SK-N-SH (cell line): ENCODE results near the gene SOCS3. TPM values are rescaled to one million over a fixed set of nuclear protein-coding genes. Genes with fewer than 3 reads are reported as not detected.

Experiments
- CTCF ChIA-PET: fragments of 300-600, 350-600 bp; formaldehyde crosslinking; extraction: SDS; loops from one replicate; lab custom pipeline; 2021; lab: Yijun Ruan, JAX
- POLR2A ChIA-PET: fragments of 350-600 bp; sonication (Branson Sonifier 250); formaldehyde crosslinking; extraction: SDS; loops from one replicate; lab custom pipeline; 2020; ENCODE audit warnings: antibody characterized with exemption, inconsistent platforms; lab: Yijun Ruan, JAX
- DNase-seq: peaks from one replicate; pipeline ENCODE4 v3.0.0; 2012
- H2AFZ ChIP-seq: fragments of 200-600 bp; sonication (generic); 2 replicates; pipeline ENCODE4 v1.8.1; 2016; ENCODE audit warnings: antibody characterized with exemption, mild to moderate bottlenecking, low read depth
- H3F3A ChIP-seq: fragments of 200-600 bp; sonication (generic); replicated peaks from 2 replicates; pipeline ENCODE3; 2016; ENCODE audit warnings: antibody characterized with exemption, mild to moderate bottlenecking; ENCODE audit not compliant: insufficient read depth
- H3K27ac ChIP-seq, 2 experiments: fragments of 200-500 bp in 1 of 2; fragments of 200-600 bp in 1 of 2; sonication (Bioruptor generic) in 1 of 2; sonication (generic), shearing (Covaris generic) in 1 of 2; 2 replicates each; pipeline versions ENCODE4 v1.5.1 to v1.6.1; 2014 to 2016; ENCODE audit warnings: low read depth in 2 of 2, inconsistent platforms in 1 of 2, low read length in 1 of 2, mild to moderate bottlenecking in 1 of 2, mixed read lengths in 1 of 2
- H3K27me3 ChIP-seq: fragments of 200-600 bp; sonication (generic), shearing (Covaris generic); 2 replicates; pipeline ENCODE4 v1.6.1; 2016; ENCODE audit warnings: mixed run types; ENCODE audit not compliant: insufficient read depth
- H3K36me3 ChIP-seq, 2 experiments: fragments of 200-500 bp in 1 of 2; fragments of 200-600 bp in 1 of 2; sonication (Bioruptor generic) in 1 of 2; sonication (generic) in 1 of 2; replicated peaks in 1 of 2; 2 replicates each; pipeline versions ENCODE3 to v1.5.1; 2014 to 2016; ENCODE audit warnings: low read length in 1 of 2, mild to moderate bottlenecking in 1 of 2; ENCODE audit not compliant: insufficient read depth in 2 of 2, control insufficient read depth in 1 of 2
- H3K4me1 ChIP-seq, 2 experiments: fragments of 200-500 bp in 1 of 2; fragments of 200-600 bp in 1 of 2; sonication (Bioruptor generic) in 1 of 2; sonication (generic), shearing (Covaris generic) in 1 of 2; 2 replicates each; pipeline versions ENCODE4 v1.5.1 to v1.6.1; 2014 to 2016; ENCODE audit warnings: low read depth in 1 of 2, low read length in 1 of 2, mixed run types in 1 of 2; ENCODE audit not compliant: insufficient read depth in 2 of 2, control insufficient read depth in 1 of 2
- H3K4me2 ChIP-seq: fragments of 200-600 bp; sonication (generic), shearing (Covaris generic); 2 replicates; pipeline ENCODE4 v1.6.1; 2017; ENCODE audit warnings: mixed run types
- H3K4me3 ChIP-seq, 2 experiments: fragments of 200-500 bp in 1 of 2; fragments of 200-600 bp in 1 of 2; sonication (Bioruptor generic) in 1 of 2; sonication (generic), shearing (Covaris generic) in 1 of 2; 2 replicates each; pipeline versions ENCODE4 v1.5.1 to v1.8.1; 2014 to 2016; ENCODE audit warnings: low read depth in 2 of 2, inconsistent platforms in 1 of 2, low read length in 1 of 2, mild to moderate bottlenecking in 1 of 2, mixed read lengths in 1 of 2, moderate library complexity in 1 of 2
- H3K79me2 ChIP-seq: fragments of 200-600 bp; sonication (generic); 2 replicates; pipeline ENCODE4 v1.8.1; 2017; ENCODE audit warnings: mild to moderate bottlenecking; ENCODE audit not compliant: insufficient read depth
- H3K9ac ChIP-seq: fragments of 200-600 bp; sonication (generic); 2 replicates; pipeline ENCODE4 v1.6.1; 2017; ENCODE audit warnings: mixed run types
- H3K9me2 ChIP-seq: fragments of 200-600 bp; sonication (generic); 2 replicates; pipeline ENCODE4 v1.6.1; 2017; ENCODE audit warnings: mixed run types
- H3K9me3 ChIP-seq: fragments of 200-600 bp; sonication (generic); 2 replicates; pipeline ENCODE4 v1.6.1; 2017; ENCODE audit warnings: mixed run types, mild to moderate bottlenecking, moderate library complexity
- H4K20me1 ChIP-seq: fragments of 200-600 bp; sonication (generic); 2 replicates; pipeline ENCODE4 v1.6.1; 2017; ENCODE audit warnings: mild to moderate bottlenecking, mixed run types; ENCODE audit not compliant: insufficient read depth
- CHD2 ChIP-seq: fragments of 150-350 bp; IDR thresholded peaks from 2 replicates; pipeline ENCODE4 v1.6.1; 2018; ENCODE audit warnings: low read length; ENCODE audit not compliant: partially characterized antibody
- ELF1 ChIP-seq: IDR thresholded peaks from 2 replicates; pipeline ENCODE4 v1.4.0; 2012
- EP300 ChIP-seq, 2 experiments: IDR thresholded peaks; 2 replicates each; pipeline versions ENCODE4 v1.4.0 to v1.6.1; 2012; ENCODE audit warnings: borderline replicate concordance in 1 of 2, low read depth in 1 of 2, low read length in 1 of 2
- EZH2phosphoT487 ChIP-seq: fragments of 200-600 bp; sonication (generic); IDR thresholded peaks from 2 replicates; pipeline ENCODE4 v1.6.1; 2017; ENCODE audit warnings: low read depth, mixed run types, mild to moderate bottlenecking, antibody characterized with exemption, moderate library complexity, borderline replicate concordance
- FOXM1 ChIP-seq: IDR thresholded peaks from 2 replicates; pipeline ENCODE4 v1.4.0; 2012; ENCODE audit warnings: low read depth, mild to moderate bottlenecking
- GABPA ChIP-seq: IDR thresholded peaks from 2 replicates; pipeline ENCODE4 v1.4.0; 2012; ENCODE audit warnings: low read depth, mild to moderate bottlenecking
- GATA2 ChIP-seq: sonication (generic); formaldehyde crosslinking; IDR thresholded peaks from 2 replicates; pipeline ENCODE4 v1.5.0; 2020; ENCODE audit warnings: mild to moderate bottlenecking, missing genetic modification reagents
- JUND ChIP-seq: IDR thresholded peaks from 2 replicates; pipeline ENCODE4 v1.4.0; 2012
- MEF2A ChIP-seq: IDR thresholded peaks from 2 replicates; pipeline ENCODE4 v1.4.0; 2012; ENCODE audit warnings: low read depth, borderline replicate concordance
- NFIC ChIP-seq: IDR thresholded peaks from 2 replicates; pipeline ENCODE4 v1.4.0; 2012; ENCODE audit warnings: borderline replicate concordance
- NRF1 ChIP-seq: IDR thresholded peaks from 2 replicates; pipeline ENCODE4 v1.6.1; 2012; ENCODE audit warnings: low read depth, mild to moderate bottlenecking, low read length
- POLR2AphosphoS5 ChIP-seq: IDR thresholded peaks from 2 replicates; pipeline ENCODE4 v1.6.1; 2012; ENCODE audit warnings: low read depth, low read length
- RAD21 ChIP-seq: IDR thresholded peaks from 2 replicates; pipeline ENCODE4 v1.6.1; 2012; ENCODE audit warnings: mild to moderate bottlenecking, low read length
- RCOR1 ChIP-seq: fragments of 150-350 bp; IDR thresholded peaks from 2 replicates; pipeline ENCODE4 v1.6.1; 2017; ENCODE audit warnings: antibody characterized with exemption, low read length
- RFX5 ChIP-seq: IDR thresholded peaks from 2 replicates; pipeline ENCODE4 v1.6.1; 2012; ENCODE audit warnings: mild to moderate bottlenecking, improper control_type of control experiment, low read length
- RXRA ChIP-seq: IDR thresholded peaks from 2 replicates; pipeline ENCODE4 v1.4.0; 2012; ENCODE audit warnings: low read depth, mild to moderate bottlenecking, borderline replicate concordance
- SMC3 ChIP-seq: IDR thresholded peaks from 2 replicates; pipeline ENCODE4 v1.6.1; 2012; ENCODE audit warnings: low read depth, low read length, improper control_type of control experiment
- TCF12 ChIP-seq: IDR thresholded peaks from 2 replicates; pipeline ENCODE4 v1.4.0; 2012
- TEAD4 ChIP-seq: IDR thresholded peaks from 2 replicates; pipeline ENCODE4 v1.4.0; 2012; ENCODE audit warnings: mild to moderate bottlenecking, borderline replicate concordance; ENCODE audit not compliant: insufficient read depth
- YY1 ChIP-seq: IDR thresholded peaks from 2 replicates; pipeline ENCODE4 v1.4.0; 2012; ENCODE audit warnings: low read depth, mild to moderate bottlenecking
- WGBS: methylation state at CpG from one replicate; pipeline ENCODE4 v1.1.6; 2017; ENCODE audit warnings: low lambda C conversion rate; 5-methylcytosine and 5-hydroxymethylcytosine counted together
- polyA plus RNA-seq, 3 experiments: library from polyadenylated mRNA; depleted of rRNA; stranded (reverse); fragments of >200 nt; gene quantifications; 2 replicates each; pipeline ENCODE4 v1.2.3, GENCODE V29; 2012
- TF ChIP-seq, protein P1 (sequence below): IDR thresholded peaks from 2 replicates; pipeline ENCODE4 v1.4.0; 2012; ENCODE audit warnings: low read depth
- TF ChIP-seq, protein P2 (sequence below): fragments of 150-350 bp; IDR thresholded peaks from 2 replicates; pipeline ENCODE4 v1.6.1; 2016; ENCODE audit warnings: mild to moderate bottlenecking, low read depth, low read length
- TF ChIP-seq, protein P3 (sequence below): IDR thresholded peaks from 2 replicates; pipeline ENCODE4 v1.6.1; 2012; ENCODE audit warnings: mild to moderate bottlenecking, low read depth, low read length, moderate library complexity
- TF ChIP-seq, protein P4 (sequence below): IDR thresholded peaks from 2 replicates; pipeline ENCODE4 v1.4.0; 2012; ENCODE audit warnings: low read depth, borderline replicate concordance
- TF ChIP-seq, protein P5 (sequence below): IDR thresholded peaks from 2 replicates; pipeline ENCODE4; 2012

SOCS3 gene
- polyA plus RNA-seq, 1 of the 3 experiments (the other 2 are of a cell fraction): 24.9 TPM

- POLR2A ChIA-PET: no interaction called here
- TF ChIP-seq POLR2AphosphoS5: peak; percentile 56; the same call in 1 of the 2 replicates
- no peak for TF ChIP-seq ELF1
- no peak for TF ChIP-seq CHD2
- TF ChIP-seq TEAD4: 0 out of 2 replicates have a peak, but pooled peaks have one; percentile 29
- TF ChIP-seq GABPA: no peak
- no peak for TF ChIP-seq FOXM1
- TF ChIP-seq SMC3: no peak
- TF ChIP-seq NRF1: no peak
- TF ChIP-seq GATA2 (CRISPR knock-in tag): no peak
- TF ChIP-seq MEF2A: peak; percentile 70; the same call in 1 of the 2 replicates
- TF ChIP-seq, protein P1, sequence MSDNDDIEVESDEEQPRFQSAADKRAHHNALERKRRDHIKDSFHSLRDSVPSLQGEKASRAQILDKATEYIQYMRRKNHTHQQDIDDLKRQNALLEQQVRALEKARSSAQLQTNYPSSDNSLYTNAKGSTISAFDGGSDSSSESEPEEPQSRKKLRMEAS: no peak; the same call in 1 of the 2 replicates
- TF ChIP-seq JUND: peak; percentile 72; the same call in 1 of the 2 replicates
- peak in 1 of 2 experiments; percentile 74; a peak in 1 of 4 replicates for TF ChIP-seq EP300 (IDR thresholded peaks at IDR 0.05; ENCODE audit: borderline replicate concordance in 1 of 2, low read depth in 1 of 2, low read length in 1 of 2)
- no peak for TF ChIP-seq NFIC
- TF ChIP-seq, protein P2, sequence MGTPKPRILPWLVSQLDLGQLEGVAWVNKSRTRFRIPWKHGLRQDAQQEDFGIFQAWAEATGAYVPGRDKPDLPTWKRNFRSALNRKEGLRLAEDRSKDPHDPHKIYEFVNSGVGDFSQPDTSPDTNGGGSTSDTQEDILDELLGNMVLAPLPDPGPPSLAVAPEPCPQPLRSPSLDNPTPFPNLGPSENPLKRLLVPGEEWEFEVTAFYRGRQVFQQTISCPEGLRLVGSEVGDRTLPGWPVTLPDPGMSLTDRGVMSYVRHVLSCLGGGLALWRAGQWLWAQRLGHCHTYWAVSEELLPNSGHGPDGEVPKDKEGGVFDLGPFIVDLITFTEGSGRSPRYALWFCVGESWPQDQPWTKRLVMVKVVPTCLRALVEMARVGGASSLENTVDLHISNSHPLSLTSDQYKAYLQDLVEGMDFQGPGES: no peak
- TF ChIP-seq RAD21: no peak
- TF ChIP-seq, protein P3, sequence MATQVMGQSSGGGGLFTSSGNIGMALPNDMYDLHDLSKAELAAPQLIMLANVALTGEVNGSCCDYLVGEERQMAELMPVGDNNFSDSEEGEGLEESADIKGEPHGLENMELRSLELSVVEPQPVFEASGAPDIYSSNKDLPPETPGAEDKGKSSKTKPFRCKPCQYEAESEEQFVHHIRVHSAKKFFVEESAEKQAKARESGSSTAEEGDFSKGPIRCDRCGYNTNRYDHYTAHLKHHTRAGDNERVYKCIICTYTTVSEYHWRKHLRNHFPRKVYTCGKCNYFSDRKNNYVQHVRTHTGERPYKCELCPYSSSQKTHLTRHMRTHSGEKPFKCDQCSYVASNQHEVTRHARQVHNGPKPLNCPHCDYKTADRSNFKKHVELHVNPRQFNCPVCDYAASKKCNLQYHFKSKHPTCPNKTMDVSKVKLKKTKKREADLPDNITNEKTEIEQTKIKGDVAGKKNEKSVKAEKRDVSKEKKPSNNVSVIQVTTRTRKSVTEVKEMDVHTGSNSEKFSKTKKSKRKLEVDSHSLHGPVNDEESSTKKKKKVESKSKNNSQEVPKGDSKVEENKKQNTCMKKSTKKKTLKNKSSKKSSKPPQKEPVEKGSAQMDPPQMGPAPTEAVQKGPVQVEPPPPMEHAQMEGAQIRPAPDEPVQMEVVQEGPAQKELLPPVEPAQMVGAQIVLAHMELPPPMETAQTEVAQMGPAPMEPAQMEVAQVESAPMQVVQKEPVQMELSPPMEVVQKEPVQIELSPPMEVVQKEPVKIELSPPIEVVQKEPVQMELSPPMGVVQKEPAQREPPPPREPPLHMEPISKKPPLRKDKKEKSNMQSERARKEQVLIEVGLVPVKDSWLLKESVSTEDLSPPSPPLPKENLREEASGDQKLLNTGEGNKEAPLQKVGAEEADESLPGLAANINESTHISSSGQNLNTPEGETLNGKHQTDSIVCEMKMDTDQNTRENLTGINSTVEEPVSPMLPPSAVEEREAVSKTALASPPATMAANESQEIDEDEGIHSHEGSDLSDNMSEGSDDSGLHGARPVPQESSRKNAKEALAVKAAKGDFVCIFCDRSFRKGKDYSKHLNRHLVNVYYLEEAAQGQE: no peak
- no peak for TF ChIP-seq RCOR1
- TF ChIP-seq TCF12: peak; percentile 75
- 0 out of 2 replicates have a peak, but pooled peaks have one; percentile 19 for TF ChIP-seq YY1
- TF ChIP-seq, protein P4, sequence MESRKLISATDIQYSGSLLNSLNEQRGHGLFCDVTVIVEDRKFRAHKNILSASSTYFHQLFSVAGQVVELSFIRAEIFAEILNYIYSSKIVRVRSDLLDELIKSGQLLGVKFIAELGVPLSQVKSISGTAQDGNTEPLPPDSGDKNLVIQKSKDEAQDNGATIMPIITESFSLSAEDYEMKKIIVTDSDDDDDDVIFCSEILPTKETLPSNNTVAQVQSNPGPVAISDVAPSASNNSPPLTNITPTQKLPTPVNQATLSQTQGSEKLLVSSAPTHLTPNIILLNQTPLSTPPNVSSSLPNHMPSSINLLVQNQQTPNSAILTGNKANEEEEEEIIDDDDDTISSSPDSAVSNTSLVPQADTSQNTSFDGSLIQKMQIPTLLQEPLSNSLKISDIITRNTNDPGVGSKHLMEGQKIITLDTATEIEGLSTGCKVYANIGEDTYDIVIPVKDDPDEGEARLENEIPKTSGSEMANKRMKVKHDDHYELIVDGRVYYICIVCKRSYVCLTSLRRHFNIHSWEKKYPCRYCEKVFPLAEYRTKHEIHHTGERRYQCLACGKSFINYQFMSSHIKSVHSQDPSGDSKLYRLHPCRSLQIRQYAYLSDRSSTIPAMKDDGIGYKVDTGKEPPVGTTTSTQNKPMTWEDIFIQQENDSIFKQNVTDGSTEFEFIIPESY: peak; percentile 12; the same call in 1 of the 2 replicates
- TF ChIP-seq RXRA: peak; percentile 72
- TF ChIP-seq RFX5: no peak
- TF ChIP-seq, protein P5, sequence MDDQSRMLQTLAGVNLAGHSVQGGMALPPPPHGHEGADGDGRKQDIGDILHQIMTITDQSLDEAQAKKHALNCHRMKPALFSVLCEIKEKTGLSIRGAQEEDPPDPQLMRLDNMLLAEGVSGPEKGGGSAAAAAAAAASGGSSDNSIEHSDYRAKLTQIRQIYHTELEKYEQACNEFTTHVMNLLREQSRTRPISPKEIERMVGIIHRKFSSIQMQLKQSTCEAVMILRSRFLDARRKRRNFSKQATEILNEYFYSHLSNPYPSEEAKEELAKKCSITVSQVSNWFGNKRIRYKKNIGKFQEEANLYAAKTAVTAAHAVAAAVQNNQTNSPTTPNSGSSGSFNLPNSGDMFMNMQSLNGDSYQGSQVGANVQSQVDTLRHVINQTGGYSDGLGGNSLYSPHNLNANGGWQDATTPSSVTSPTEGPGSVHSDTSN: no peak; the same call in 1 of the 2 replicates
- TF ChIP-seq EZH2phosphoT487: no peak
Observed at GRCh38 chr17:78342449-78343186, 17.3 kb downstream of the SOCS3 start.

More at GRCh38 chr17:78342449-78343186, 17.3 kb downstream of the SOCS3 start:
- CTCF ChIA-PET: interaction anchor here (1.3 to 2.0 kb wide), 5 partner anchors 15 to 79 kb away, joined by 3 to 6 read pairs (median 6); no protein-coding TSS in a partner anchor
- peak; percentile 51 for DNase-seq
- peak overlapping the region; percentile 31 to 36 for H3K4me3 ChIP-seq
- H2AFZ ChIP-seq: peak overlapping the region; percentile 15; the same call in 1 of the 2 replicates
- no peaks in the 10 kb centered on the region for H3K9me2 ChIP-seq
- no peaks in the 10 kb centered on the region for H3K79me2 ChIP-seq
- no peaks in the 10 kb centered on the region for H3K9me3 ChIP-seq
- H3K4me2 ChIP-seq: peak overlapping the region; percentile 70
- no peaks in the 10 kb centered on the region for H3K27me3 ChIP-seq
- WGBS: 30% methylated on average over 23 of the region's 26 CpGs
- peaks cover 31 to 39% of the 10 kb centered on the region in 2 experiments; a peak in 3 of 4 replicates for H3K4me1 ChIP-seq
- no peaks in the 10 kb centered on the region for H3K36me3 ChIP-seq
- no peaks in the 10 kb centered on the region for H4K20me1 ChIP-seq
- H3K9ac ChIP-seq: peak overlapping the region; percentile 74
- H3K27ac ChIP-seq: peak overlapping the region; percentile 72 to 95
- H3F3A ChIP-seq: peaks cover 34% of the 10 kb centered on the region
